Testis (tissue), 3 donors: ENCODE data around the gene RHBDL3. TPM values are rescaled to one million over a fixed set of nuclear protein-coding genes. Genes with fewer than 3 reads are reported as not detected.

ENCODE experiments used
- DNase-seq: peaks from one replicate; pipeline ENCODE4 v3.0.0-alpha.2; 2019
- H3K27ac ChIP-seq, 2 donors: fragments of 200-600 bp; sonication (generic); one replicate each; pipeline ENCODE4 v1.5.1; 2019
- H3K27me3 ChIP-seq: fragments of 200-600 bp; sonication (generic); one replicate; pipeline ENCODE4 v1.5.1; 2019
- H3K36me3 ChIP-seq: fragments of 200-600 bp; sonication (generic); one replicate; pipeline ENCODE4 v1.5.1; 2017; ENCODE audit warnings: low read depth; ENCODE audit errors: missing control alignments
- H3K4me1 ChIP-seq: fragments of 200-600 bp; sonication (generic); one replicate; pipeline ENCODE4 v1.5.1; 2019
- H3K4me3 ChIP-seq, 2 donors: fragments of 200-600 bp; sonication (generic); one replicate each; pipeline ENCODE4 v1.5.1; 2017 to 2019
- H3K9me3 ChIP-seq: fragments of 200-600 bp; sonication (generic); one replicate; pipeline ENCODE4 v1.5.1; 2017
- POLR2A ChIP-seq: fragments of 450-650 bp; IDR thresholded peaks from one replicate; pipeline ENCODE4 v1.6.1; 2017; ENCODE audit warnings: antibody characterized with exemption, mild to moderate bottlenecking, moderate library complexity
- WGBS, 2 donors: methylation state at CpG; one replicate each; pipeline ENCODE4 v1.1.5; 2018; 5-methylcytosine and 5-hydroxymethylcytosine counted together
- intact Hi-C: fragments of 100-400 bp; cut with DNase I; formaldehyde crosslinking; loops from one replicate; pipeline ENCODE4 v1.15.1; 2023; ENCODE audit warnings: low total_unique reads
- polyA plus RNA-seq: library from polyadenylated mRNA; stranded (reverse); fragments of 350-450 nt; fragmentation: Illumina TruSeq; extraction: RNeasy Lipid Tissue Mini Kit (QIAGEN cat#74804); gene quantifications from one replicate; pipeline ENCODE4 v1.2.3, GENCODE V29; 2014; ENCODE audit warnings: low read depth, low replicate concordance; ENCODE audit not compliant: insufficient read depth
- total RNA-seq, 2 donors: library from RNA; depleted of rRNA; stranded (reverse); fragments of >200 nt; gene quantifications; one replicate each; pipeline ENCODE4 v1.2.3, GENCODE V29; 2016
- TF ChIP-seq, protein P1 (sequence below), 3 experiments: fragments of 450-650 bp in 2 of 3; fragments of 200-600 bp in 1 of 3; sonication (generic) in 1 of 3; IDR thresholded peaks; one replicate each; pipeline ENCODE4 v1.5.1; 2016 to 2019; ENCODE audit warnings: antibody characterized with exemption in 3 of 3, mild to moderate bottlenecking in 2 of 3, moderate library complexity in 1 of 3

The RHBDL3 gene
- total and polyA plus RNA-seq, 3 donors from 2014 or later = 3.5 to 4.5 (median 4.1) TPM

DNA sequence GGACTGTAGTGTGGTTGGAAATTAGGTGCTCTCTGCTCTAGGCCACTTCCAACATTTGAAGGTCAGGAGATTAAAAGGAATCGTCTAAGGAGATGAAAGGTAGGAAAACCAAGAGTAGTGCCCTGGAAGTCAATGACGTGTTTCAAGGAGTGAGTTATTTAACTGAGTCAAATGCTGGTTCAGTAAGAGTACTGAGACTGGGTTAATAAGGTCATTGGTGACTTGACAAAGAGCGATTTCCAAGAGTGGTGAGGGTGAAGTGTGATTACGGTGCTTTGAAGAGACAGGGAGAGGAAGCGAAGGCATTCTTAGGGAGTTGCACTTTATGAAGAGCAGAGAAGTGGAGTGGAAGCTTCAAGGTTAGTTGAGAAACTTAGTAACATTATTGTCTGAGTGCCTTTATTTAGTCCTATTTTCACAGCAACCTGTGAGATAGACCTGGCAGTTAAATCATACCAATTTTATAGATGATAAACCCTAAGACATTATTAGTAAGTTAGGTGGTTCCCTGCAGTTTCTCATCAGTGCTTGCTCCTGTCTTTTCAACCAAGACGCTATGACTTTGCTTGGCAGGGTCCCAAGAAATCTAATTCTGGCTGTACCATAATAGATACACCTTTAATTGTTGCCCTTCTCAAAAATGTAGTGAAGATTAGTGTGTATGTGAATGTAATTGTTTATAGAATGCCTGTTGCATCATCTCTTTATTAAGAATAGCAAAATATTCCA lies 90.2 kb downstream of the RHBDL3 start:
- DNase-seq = no peak
- H3K4me3 ChIP-seq = no peak overlapping the region
- 43 to 49% methylated on average over 6 of the region's 6 CpGs for WGBS, 2 donors
- intact Hi-C loops = no loop called here
- H3K36me3 ChIP-seq = peaks cover 2% of the 10 kb centered on the region
- no peaks in the 10 kb centered on the region for H3K27me3 ChIP-seq
- H3K9me3 ChIP-seq = no peaks in the 10 kb centered on the region
- H3K4me1 ChIP-seq = peaks cover 27% of the 10 kb centered on the region
- no peak overlapping the region for H3K27ac ChIP-seq
- no peak for TF ChIP-seq POLR2A
- TF ChIP-seq, protein P1, sequence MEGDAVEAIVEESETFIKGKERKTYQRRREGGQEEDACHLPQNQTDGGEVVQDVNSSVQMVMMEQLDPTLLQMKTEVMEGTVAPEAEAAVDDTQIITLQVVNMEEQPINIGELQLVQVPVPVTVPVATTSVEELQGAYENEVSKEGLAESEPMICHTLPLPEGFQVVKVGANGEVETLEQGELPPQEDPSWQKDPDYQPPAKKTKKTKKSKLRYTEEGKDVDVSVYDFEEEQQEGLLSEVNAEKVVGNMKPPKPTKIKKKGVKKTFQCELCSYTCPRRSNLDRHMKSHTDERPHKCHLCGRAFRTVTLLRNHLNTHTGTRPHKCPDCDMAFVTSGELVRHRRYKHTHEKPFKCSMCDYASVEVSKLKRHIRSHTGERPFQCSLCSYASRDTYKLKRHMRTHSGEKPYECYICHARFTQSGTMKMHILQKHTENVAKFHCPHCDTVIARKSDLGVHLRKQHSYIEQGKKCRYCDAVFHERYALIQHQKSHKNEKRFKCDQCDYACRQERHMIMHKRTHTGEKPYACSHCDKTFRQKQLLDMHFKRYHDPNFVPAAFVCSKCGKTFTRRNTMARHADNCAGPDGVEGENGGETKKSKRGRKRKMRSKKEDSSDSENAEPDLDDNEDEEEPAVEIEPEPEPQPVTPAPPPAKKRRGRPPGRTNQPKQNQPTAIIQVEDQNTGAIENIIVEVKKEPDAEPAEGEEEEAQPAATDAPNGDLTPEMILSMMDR (IDR thresholded peaks at IDR 0.05) = no peak

DNA sequence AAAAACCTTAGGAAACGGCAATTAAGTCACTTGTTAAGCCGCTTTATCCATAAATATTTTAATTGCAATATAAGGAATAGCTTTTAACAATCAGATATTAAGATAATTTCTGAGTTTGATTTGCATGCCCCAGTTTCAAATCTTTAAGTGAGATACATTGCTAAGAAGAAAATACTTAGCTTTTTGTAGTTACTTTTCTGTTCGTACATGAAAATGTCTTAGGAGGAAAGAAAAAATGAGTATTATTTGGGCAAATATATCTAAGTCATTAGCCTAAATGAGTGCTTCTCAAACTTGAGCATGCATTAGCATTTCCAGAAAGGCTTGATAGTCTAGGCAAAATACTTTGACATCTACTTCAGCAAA lies 90.7 kb downstream of the RHBDL3 start:
- H3K36me3 ChIP-seq = peaks cover 2% of the 10 kb centered on the region
- no peak overlapping the region for H3K27ac ChIP-seq
- peaks cover 27% of the 10 kb centered on the region for H3K4me1 ChIP-seq
- no peak for TF ChIP-seq POLR2A
- TF ChIP-seq, protein P1 (IDR thresholded peaks at IDR 0.05) = no peak
- WGBS, 2 donors = 83 to 88% methylated on average over 3 of the region's 3 CpGs
- DNase-seq = no peak
- no peaks in the 10 kb centered on the region for H3K27me3 ChIP-seq
- no peaks in the 10 kb centered on the region for H3K9me3 ChIP-seq
- H3K4me3 ChIP-seq = no peak overlapping the region
- intact Hi-C loops = no loop called here

DNA sequence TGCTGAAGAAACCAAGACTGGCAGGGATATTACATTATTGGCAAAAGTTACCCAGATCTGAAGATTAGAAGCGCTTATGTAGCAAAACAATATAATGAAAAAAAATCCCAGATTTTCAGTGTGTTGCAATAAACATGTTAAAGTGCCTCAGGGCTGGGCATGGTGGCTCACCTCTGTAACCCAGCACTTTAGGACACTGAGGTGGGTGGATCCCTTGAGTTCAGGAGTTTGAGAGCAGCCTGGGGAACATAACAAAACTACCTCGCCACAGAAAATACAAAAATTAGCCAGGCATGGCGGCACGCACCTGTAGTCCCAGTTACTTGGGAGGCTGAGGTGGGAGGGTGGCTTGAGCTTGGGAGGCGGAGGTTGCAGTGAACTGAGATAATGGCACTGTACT lies 91.1 kb downstream of the RHBDL3 start:
- Histone ChIP-seq H3K9me3 (no peaks in the 10 kb centered on the region), H3K36me3 (peaks cover 2% of the 10 kb centered on the region), H3K27me3 (no peaks in the 10 kb centered on the region), H3K4me3 (no peak overlapping the region), H3K27ac (no peak overlapping the region), H3K4me1 (peaks cover 26% of the 10 kb centered on the region)
- no peak for DNase-seq
- no peak for TF ChIP-seq POLR2A
- TF ChIP-seq, protein P1 (IDR thresholded peaks at IDR 0.05) = no peak
- intact Hi-C loops = no loop called here
- 73 to 84% methylated on average over 5 of the region's 5 CpGs for WGBS, 2 donors

- WGBS, 2 donors = 88 to 89% methylated on average over 8 of the region's 8 CpGs
- Histone ChIP-seq H3K4me1 (peaks cover 20% of the 10 kb centered on the region), H3K27ac (no peak overlapping the region), H3K27me3 (no peaks in the 10 kb centered on the region), H3K4me3 (no peak overlapping the region), H3K36me3 (peaks cover 2% of the 10 kb centered on the region), H3K9me3 (no peaks in the 10 kb centered on the region)
- intact Hi-C loops = no loop called here
- no peak for DNase-seq
- no peak for TF ChIP-seq POLR2A
- TF ChIP-seq, protein P1 (IDR thresholded peaks at IDR 0.05) = no peak
Measured at GRCh38 chr17:32357615-32358014, 92.0 kb downstream of the RHBDL3 start.

DNA sequence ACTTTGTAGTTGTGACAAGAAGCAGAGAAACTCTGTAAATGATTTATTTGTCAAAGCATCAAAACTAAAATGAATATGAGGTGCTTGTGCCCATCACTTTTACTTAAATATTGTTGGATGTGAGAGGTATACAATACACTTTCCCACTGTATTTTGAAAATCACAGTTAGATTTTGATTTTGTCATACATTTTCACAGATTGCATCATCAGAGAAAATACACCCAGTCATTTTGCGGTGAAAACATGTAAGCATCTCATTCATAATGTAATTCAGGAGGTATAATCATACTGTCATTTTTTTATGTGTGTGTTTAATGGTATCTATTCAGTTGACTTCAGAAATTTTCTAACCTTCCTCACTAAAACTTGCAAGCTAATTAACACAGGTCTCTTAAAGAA lies 95.6 kb downstream of the RHBDL3 start:
- Histone ChIP-seq H3K36me3 (peaks cover 2% of the 10 kb centered on the region), H3K4me3 (no peak overlapping the region), H3K27ac (no peak overlapping the region), H3K27me3 (no peaks in the 10 kb centered on the region), H3K4me1 (no peaks in the 10 kb centered on the region), H3K9me3 (no peaks in the 10 kb centered on the region)
- TF ChIP-seq POLR2A = no peak
- TF ChIP-seq, protein P1 (IDR thresholded peaks at IDR 0.05) = no peak
- no peak for DNase-seq
- WGBS, 2 donors = 91 to 95% methylated on average over 1 of the region's 1 CpG
- intact Hi-C loops = no loop called here
